ENCODE results near the gene OAS2.

The OAS2 gene

GRCh38 chr12:112970391-112970790, 7.9 kb upstream of the OAS2 start:
- no peak overlapping the region for H3K4me3 ChIP-seq (replicated peaks; ENCODE audit: low read depth, low read length)
- no peak for TF ChIP-seq CTCF (IDR thresholded peaks at IDR 0.05; ENCODE audit: low read depth, low read length, missing control alignments)
- DNase-seq (ENCODE audit: extremely low read depth, low read depth): no peak

GRCh38 chr12:112971248-112971647, 7.1 kb upstream of the OAS2 start:
- no peak overlapping the region for H3K4me3 ChIP-seq (replicated peaks; ENCODE audit: low read depth, low read length)
- no peak for TF ChIP-seq CTCF (IDR thresholded peaks at IDR 0.05; ENCODE audit: low read depth, low read length, missing control alignments)
- peak; percentile 48 for DNase-seq (ENCODE audit: extremely low read depth, low read depth)

DNA sequence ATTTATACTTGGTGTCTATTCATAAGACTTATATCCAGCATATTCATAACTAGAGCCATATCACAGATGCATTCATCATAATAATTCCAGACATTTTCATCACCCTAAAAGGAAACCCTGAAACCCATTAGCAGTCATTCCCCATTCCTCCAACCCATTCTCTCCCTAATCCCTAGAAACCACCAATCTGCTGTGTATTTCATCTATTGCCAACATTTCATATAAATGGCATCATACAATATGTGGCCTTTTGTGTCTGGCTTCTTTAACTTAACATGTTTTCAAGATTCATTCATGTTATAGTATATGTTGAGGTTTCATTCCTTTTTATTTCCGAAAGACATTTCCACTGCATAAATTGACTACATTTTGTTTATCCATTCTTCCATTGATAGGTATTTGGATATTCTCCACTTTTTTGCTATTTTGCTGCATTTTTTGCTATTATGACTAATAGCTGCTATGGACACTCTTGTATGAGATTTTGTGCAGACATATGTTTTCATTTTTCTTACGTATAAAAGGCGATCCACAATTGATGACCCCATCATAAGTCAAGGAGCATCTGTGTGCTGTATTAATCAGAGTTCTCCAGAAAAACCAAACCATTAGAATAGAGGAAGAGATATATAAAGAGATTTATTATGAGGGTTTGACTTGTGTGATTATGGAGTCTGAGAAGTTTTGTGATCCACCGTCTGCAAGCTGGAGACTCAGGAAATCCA, 5.1 kb upstream of the OAS2 start:
- DNase-seq (ENCODE audit: extremely low read depth, low read depth): no peak
- TF ChIP-seq CTCF (IDR thresholded peaks at IDR 0.05; ENCODE audit: low read depth, low read length, missing control alignments): no peak
- no peak overlapping the region for H3K4me3 ChIP-seq (replicated peaks; ENCODE audit: low read depth, low read length)

GRCh38 chr12:112973818-112974231, 4.5 kb upstream of the OAS2 start:
- no peak overlapping the region for H3K4me3 ChIP-seq (replicated peaks; ENCODE audit: low read depth, low read length)
- no peak for DNase-seq (ENCODE audit: extremely low read depth, low read depth)
- no peak for TF ChIP-seq CTCF (IDR thresholded peaks at IDR 0.05; ENCODE audit: low read depth, low read length, missing control alignments)

- no peak for TF ChIP-seq CTCF (IDR thresholded peaks at IDR 0.05; ENCODE audit: low read depth, low read length, missing control alignments)
- no peak overlapping the region for H3K4me3 ChIP-seq (replicated peaks; ENCODE audit: low read depth, low read length)
- no peak for DNase-seq (ENCODE audit: extremely low read depth, low read depth)
Measured at GRCh38 chr12:112974904-112975303, 3.4 kb upstream of the OAS2 start.

DNA sequence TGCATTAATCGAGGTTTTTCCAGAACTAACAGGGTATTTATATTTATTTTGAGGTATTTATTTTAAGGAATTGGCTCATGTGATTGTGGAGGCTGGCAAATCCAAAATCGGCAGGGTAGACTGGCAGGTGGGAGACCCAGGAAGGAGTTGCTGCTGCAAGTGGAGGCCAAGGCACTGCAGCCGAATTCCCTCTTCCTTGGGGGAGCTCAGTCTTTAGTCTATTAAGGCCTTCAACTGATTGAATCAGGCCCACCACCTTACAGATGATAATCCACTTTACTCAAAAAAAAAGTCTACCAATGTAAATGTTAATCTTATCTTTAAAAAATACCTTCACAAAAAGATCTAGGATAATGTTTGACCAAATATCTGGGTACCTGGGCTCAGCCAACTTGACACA, 1.2 kb upstream of the OAS2 start:
- DNase-seq (ENCODE audit: extremely low read depth, low read depth): no peak
- no peak for TF ChIP-seq CTCF (IDR thresholded peaks at IDR 0.05; ENCODE audit: low read depth, low read length, missing control alignments)
- H3K4me3 ChIP-seq (replicated peaks; ENCODE audit: low read depth, low read length): no peak overlapping the region

DNA sequence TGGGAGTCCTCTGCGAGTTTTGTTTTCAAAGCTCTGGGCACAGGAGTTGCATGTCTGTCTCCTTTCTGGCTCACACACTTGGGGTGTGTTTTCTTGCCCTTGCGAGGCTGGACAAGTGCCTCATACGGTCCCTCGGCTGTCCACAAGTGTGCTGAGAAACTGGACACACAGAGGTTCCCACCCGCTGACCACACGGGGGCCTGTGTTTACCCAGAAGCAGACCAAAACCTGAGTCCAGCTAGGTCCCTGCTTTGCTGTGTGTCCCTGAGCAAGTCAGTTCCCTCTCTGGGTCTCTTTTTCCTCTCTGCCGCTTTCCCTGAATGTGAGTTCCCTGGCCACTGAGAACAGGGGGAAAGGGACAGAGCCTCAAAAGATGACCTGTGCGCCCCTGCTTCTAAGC, 678 bp upstream of the OAS2 start:
- TF ChIP-seq CTCF (IDR thresholded peaks at IDR 0.05; ENCODE audit: low read depth, low read length, missing control alignments): no peak
- H3K4me3 ChIP-seq (replicated peaks; ENCODE audit: low read depth, low read length): no peak overlapping the region
- no peak for DNase-seq (ENCODE audit: extremely low read depth, low read depth)

All from HFF-Myc (cell line).